Measurements from ENCODE around the gene MSX1.

MSX1 gene

DNA sequence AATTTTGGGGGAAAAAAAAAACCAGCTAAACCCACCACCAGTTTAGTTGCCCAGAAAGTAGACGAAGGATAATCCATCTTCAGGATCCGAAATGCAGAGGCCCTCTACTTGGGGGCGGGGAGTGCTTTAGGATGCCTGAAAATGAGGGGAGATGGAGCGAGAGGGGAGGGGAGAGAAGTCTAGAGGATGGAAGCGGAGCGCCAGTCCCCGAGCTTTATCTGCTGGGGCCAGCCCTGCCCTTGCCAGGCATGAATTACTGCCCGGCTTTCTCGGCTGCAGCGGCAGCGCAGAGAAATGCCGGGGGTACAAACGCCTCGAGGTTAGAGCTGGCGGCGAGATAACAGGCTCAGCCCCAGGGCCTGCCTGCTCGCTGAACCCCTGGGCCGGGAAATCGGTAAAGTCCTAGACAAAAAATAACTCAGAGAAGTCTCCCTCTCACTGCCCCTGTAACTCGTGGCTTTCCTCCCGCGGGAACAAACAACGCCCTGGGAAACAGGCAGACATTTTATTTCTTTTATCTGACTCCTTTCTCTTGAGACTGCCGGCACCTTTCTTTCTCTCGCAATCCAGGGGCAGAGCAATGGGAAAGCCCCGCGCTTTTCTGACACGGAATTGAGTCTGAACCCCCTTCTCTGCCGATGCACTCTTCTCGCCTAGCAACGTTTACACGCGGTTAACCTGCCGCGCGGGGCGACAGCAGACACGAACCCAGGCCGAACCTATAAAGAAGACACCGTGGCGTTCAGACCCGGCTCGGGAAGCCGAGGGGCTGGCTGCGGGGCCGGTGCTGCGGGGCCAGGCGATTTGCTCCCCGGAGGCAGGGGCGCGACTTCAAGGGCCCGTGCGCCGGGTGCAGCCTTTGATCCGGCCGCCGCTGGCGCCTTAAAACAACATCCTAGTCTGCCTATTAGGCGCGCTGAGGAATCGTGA, 3.1 kb upstream of the MSX1 start:
- Histone ChIP-seq H3K27ac (ENCODE audit: low read depth, low read length) (no peak overlapping the region), H3K36me3 (ENCODE audit: control insufficient read depth in 5 of 5, insufficient read depth in 5 of 5, low read length in 5 of 5) (no peaks in the 10 kb centered on the region), H3K9me3 (ENCODE audit: control insufficient read depth in 5 of 5, low read length in 5 of 5) (peaks cover 0 to 2% (median 0%) of the 10 kb centered on the region in 5 donors), H3K4me1 (ENCODE audit: control insufficient read depth in 5 of 5, insufficient read depth in 5 of 5, low read length in 5 of 5) (peaks cover 4 to 54% (median 42%) of the 10 kb centered on the region in 5 donors), H3K27me3 (ENCODE audit: control insufficient read depth in 5 of 5, insufficient read depth in 4 of 5, low read length in 5 of 5) (peaks cover 31 to 64% (median 47%) of the 10 kb centered on the region in 5 donors), H3K9ac (ENCODE audit: low read length in 5 of 5) (peak overlapping the region in 2 of 5 donors; percentile 30 to 47), H3K4me3 (ENCODE audit: low read depth in 1 of 5, low read length in 5 of 5) (peak overlapping the region in 4 of 5 donors; percentile 42 to 66 (median 53))

DNA sequence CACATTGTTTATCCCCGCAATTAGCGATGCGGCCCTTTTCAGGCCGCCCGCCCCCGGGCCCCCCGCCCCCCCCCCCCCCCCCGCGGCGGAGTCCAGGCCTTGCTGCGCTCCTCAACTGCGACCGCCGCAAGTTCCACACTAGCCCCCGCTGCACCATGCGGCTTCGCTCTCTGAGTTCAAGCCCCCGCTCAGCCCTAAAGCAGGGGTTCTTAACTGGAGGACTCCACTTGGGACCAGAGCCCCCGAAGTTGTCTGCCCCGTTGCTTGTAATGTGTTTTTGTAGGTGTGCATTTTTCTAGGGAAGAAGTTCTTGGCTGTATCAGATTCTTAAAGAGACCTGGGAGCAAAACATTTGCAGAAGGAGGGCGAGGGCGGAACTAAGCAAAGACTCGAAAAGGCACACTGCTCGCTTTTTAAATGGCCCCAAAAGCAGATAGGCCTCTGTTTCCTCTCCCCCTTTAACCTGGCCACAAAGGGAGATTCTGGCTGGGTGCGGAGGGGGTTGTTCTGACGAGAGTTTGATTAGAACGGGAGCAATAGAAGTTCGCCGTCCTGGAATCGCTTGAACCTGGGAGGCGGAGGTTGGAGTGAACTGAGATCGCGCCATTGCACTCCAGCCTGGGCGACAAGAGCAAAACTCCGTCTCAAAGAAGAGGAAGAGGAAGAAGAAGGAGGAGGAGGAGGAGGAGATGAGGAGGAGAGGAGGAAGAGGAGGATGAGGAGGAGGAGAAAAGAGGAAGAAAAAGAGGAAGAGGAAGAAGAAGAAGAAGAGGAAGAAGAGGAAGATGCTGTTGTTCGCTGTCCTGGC, 2.3 kb upstream of the MSX1 start:
- H3K9ac ChIP-seq (ENCODE audit: low read length in 5 of 5) = no peak overlapping the region
- H3K4me3 ChIP-seq (ENCODE audit: low read depth in 1 of 5, low read length in 5 of 5) = peak overlapping the region in 1 of 5 donors; percentile 57
- peaks cover 0 to 4% (median 0%) of the 10 kb centered on the region in 5 donors for H3K36me3 ChIP-seq (ENCODE audit: control insufficient read depth in 5 of 5, insufficient read depth in 5 of 5, low read length in 5 of 5)
- H3K27ac ChIP-seq (ENCODE audit: low read depth, low read length) = no peak overlapping the region
- H3K27me3 ChIP-seq (ENCODE audit: control insufficient read depth in 5 of 5, insufficient read depth in 4 of 5, low read length in 5 of 5) = peaks cover 27 to 60% (median 41%) of the 10 kb centered on the region in 5 donors
- peaks cover 0 to 2% (median 0%) of the 10 kb centered on the region in 5 donors for H3K9me3 ChIP-seq (ENCODE audit: control insufficient read depth in 5 of 5, low read length in 5 of 5)
- H3K4me1 ChIP-seq (ENCODE audit: control insufficient read depth in 5 of 5, insufficient read depth in 5 of 5, low read length in 5 of 5) = peaks cover 4 to 59% (median 48%) of the 10 kb centered on the region in 5 donors

DNA sequence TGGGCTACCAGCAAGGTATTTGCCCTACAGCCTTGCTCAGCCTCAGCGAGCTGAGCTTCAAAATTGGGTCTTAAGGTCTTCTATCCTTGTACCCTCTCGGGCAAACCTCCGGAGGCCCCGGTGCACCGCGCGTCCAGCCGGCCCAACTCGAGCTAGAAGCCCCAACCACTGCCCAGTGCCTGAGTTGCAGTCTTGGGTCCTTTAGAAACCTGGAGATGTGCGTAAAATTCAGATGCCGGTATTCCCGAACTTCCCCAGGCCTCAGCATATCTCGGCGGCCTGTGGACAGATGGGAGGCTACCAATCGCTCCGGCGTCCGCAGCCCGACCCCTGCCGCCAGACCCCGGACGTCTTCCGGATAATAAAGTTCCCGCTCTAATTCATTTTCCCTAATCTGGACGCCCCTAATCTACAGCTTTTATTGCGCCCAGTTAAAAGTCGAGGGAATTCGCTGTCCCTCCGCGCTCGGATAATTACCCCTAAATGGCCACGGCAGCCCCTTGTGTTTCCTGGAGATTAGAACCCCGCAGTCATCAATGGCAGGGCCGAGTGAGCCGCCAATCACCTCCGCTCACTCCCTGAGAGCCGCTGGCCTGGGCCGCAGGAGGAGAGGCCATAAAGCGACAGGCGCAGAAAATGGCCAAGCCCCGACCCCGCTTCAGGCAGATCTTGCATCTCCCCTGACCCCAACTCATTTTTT, 1.5 kb upstream of the MSX1 start:
- peaks cover 0 to 12% (median 6%) of the 10 kb centered on the region in 5 donors for H3K36me3 ChIP-seq (ENCODE audit: control insufficient read depth in 5 of 5, insufficient read depth in 5 of 5, low read length in 5 of 5)
- peaks cover 0 to 2% (median 0%) of the 10 kb centered on the region in 5 donors for H3K9me3 ChIP-seq (ENCODE audit: control insufficient read depth in 5 of 5, low read length in 5 of 5)
- H3K27ac ChIP-seq (ENCODE audit: low read depth, low read length) = no peak overlapping the region
- H3K9ac ChIP-seq (ENCODE audit: low read length in 5 of 5) = no peak overlapping the region
- peaks cover 23 to 54% (median 34%) of the 10 kb centered on the region in 5 donors for H3K27me3 ChIP-seq (ENCODE audit: control insufficient read depth in 5 of 5, insufficient read depth in 4 of 5, low read length in 5 of 5)
- peaks cover 4 to 51% (median 41%) of the 10 kb centered on the region in 5 donors for H3K4me1 ChIP-seq (ENCODE audit: control insufficient read depth in 5 of 5, insufficient read depth in 5 of 5, low read length in 5 of 5)
- H3K4me3 ChIP-seq (ENCODE audit: low read depth in 1 of 5, low read length in 5 of 5) = no peak overlapping the region

DNA sequence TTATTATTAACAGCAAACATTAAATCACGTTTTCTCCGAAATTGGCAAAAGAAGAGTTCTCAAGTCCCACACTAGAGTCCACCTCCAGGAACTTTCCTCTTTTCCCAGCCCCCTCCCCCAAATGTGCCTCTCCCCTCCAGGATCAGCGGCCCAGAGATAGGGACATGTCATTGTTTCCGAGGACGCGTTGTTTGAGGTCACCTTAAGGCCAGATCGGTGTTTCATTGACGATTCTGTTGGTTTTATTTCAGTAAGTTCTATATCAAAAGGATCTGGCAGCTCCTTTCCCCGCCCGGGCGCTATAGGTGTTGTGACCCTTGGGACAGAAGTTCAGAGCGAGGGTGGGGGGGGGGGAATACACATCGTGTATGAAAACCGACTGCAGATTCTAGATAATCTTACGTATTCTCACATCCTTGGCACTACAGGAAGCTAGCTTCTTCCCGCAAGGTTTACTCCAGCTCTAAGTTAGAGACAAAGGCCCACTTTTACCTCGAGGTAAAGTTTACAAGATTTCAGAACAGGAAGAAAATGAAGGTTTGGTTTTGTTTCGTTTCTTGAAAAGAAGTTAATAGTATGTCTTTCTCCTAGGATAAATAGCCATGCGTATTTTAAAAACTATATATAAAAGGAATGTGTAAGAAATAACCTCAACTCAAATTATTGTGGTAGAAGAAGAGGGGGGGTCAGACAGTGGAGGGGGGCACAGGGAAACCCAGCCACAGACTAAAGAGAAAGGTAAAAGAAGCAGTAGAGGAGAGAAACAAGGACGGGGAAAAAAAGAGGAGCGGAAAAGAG, 739 bp upstream of the MSX1 start:
- Histone ChIP-seq H3K4me1 (ENCODE audit: control insufficient read depth in 5 of 5, insufficient read depth in 5 of 5, low read length in 5 of 5) (peaks cover 0 to 44% (median 33%) of the 10 kb centered on the region in 5 donors), H3K36me3 (ENCODE audit: control insufficient read depth in 5 of 5, insufficient read depth in 5 of 5, low read length in 5 of 5) (peaks cover 0 to 15% (median 9%) of the 10 kb centered on the region in 5 donors), H3K9me3 (ENCODE audit: control insufficient read depth in 5 of 5, low read length in 5 of 5) (peaks cover 0 to 2% (median 0%) of the 10 kb centered on the region in 5 donors), H3K27me3 (ENCODE audit: control insufficient read depth in 5 of 5, insufficient read depth in 4 of 5, low read length in 5 of 5) (peaks cover 26 to 53% (median 34%) of the 10 kb centered on the region in 5 donors), H3K9ac (ENCODE audit: low read length in 5 of 5) (peak overlapping the region in 4 of 5 donors; percentile 40 to 76 (median 54)), H3K4me3 (ENCODE audit: low read depth in 1 of 5, low read length in 5 of 5) (peak overlapping the region; percentile 57 to 98 (median 94)), H3K27ac (ENCODE audit: low read depth, low read length) (peak overlapping the region; percentile 41)

DNA sequence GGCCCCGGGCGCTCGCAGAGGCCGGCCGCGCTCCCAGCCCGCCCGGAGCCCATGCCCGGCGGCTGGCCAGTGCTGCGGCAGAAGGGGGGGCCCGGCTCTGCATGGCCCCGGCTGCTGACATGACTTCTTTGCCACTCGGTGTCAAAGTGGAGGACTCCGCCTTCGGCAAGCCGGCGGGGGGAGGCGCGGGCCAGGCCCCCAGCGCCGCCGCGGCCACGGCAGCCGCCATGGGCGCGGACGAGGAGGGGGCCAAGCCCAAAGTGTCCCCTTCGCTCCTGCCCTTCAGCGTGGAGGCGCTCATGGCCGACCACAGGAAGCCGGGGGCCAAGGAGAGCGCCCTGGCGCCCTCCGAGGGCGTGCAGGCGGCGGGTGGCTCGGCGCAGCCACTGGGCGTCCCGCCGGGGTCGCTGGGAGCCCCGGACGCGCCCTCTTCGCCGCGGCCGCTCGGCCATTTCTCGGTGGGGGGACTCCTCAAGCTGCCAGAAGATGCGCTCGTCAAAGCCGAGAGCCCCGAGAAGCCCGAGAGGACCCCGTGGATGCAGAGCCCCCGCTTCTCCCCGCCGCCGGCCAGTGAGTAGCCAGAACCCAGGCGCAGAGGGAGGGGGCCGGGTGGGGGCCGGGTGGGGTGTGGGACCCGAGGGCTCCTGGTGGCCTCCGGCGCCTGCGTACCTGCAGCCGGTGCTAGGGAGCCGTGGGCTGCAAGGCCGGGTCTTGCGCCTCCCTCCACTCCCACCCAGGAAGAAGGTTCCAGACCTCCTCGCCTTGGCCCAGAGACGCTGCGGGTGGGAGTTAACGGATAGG, 534 bp downstream of the MSX1 start:
- peak overlapping the region; percentile 94 to 98 (median 95) for H3K4me3 ChIP-seq (ENCODE audit: low read depth in 1 of 5, low read length in 5 of 5)
- peak overlapping the region; percentile 71 for H3K27ac ChIP-seq (ENCODE audit: low read depth, low read length)
- peaks cover 0 to 23% (median 13%) of the 10 kb centered on the region in 5 donors for H3K36me3 ChIP-seq (ENCODE audit: control insufficient read depth in 5 of 5, insufficient read depth in 5 of 5, low read length in 5 of 5)
- peaks cover 0 to 2% (median 0%) of the 10 kb centered on the region in 5 donors for H3K9me3 ChIP-seq (ENCODE audit: control insufficient read depth in 5 of 5, low read length in 5 of 5)
- peaks cover 20 to 47% (median 28%) of the 10 kb centered on the region in 5 donors for H3K27me3 ChIP-seq (ENCODE audit: control insufficient read depth in 5 of 5, insufficient read depth in 4 of 5, low read length in 5 of 5)
- H3K4me1 ChIP-seq (ENCODE audit: control insufficient read depth in 5 of 5, insufficient read depth in 5 of 5, low read length in 5 of 5) = peaks cover 0 to 38% (median 33%) of the 10 kb centered on the region in 5 donors
- peak overlapping the region; percentile 38 to 89 (median 87) for H3K9ac ChIP-seq (ENCODE audit: low read length in 5 of 5)

DNA sequence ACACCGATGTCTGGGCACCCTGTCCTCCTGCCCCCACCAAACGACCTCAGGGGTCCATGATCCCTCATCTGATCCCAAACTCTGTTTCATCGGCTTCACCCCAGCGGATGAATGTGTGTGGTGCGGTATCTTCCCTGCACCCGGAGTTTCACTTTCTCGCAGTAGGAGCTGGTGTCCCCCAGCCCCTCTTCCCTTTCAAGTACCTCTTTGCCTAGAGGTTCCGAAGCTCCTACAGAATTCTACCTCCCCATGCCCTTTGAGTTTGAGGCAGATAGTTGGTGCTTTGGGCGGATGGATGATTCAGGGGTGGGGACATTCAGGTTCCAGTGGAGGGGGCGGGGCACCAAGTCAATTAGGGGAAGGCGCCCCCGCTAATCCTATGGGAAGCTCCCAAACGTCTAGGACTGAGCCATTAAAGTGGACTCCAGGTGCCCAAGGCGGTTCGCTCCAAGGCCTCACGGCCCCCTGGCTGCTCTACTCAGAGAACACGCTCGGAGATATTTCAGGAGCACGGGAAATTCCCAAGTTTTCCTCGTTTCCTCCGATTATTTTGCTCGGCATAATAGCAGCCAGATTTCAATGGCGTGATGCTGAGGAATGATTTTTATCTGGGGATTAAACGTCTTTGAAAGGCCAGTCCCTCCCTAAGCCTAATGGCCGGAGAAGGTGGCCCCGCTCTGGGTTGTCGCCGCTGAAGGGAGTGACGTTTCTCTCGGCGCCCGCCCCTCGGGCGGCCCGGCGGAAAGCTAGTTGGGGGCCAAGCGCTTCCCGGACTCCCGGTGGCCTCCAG, 1.3 kb downstream of the MSX1 start:
- Histone ChIP-seq H3K27me3 (ENCODE audit: control insufficient read depth in 5 of 5, insufficient read depth in 4 of 5, low read length in 5 of 5) (peaks cover 15 to 47% (median 23%) of the 10 kb centered on the region in 5 donors), H3K36me3 (ENCODE audit: control insufficient read depth in 5 of 5, insufficient read depth in 5 of 5, low read length in 5 of 5) (peaks cover 0 to 23% (median 13%) of the 10 kb centered on the region in 5 donors), H3K9me3 (ENCODE audit: control insufficient read depth in 5 of 5, low read length in 5 of 5) (peaks cover 0 to 2% (median 0%) of the 10 kb centered on the region in 5 donors), H3K4me3 (ENCODE audit: low read depth in 1 of 5, low read length in 5 of 5) (peak overlapping the region; percentile 94 to 98 (median 95)), H3K9ac (ENCODE audit: low read length in 5 of 5) (peak overlapping the region; percentile 38 to 89 (median 87)), H3K4me1 (ENCODE audit: control insufficient read depth in 5 of 5, insufficient read depth in 5 of 5, low read length in 5 of 5) (peaks cover 0 to 45% (median 33%) of the 10 kb centered on the region in 5 donors), H3K27ac (ENCODE audit: low read depth, low read length) (peak overlapping the region; percentile 71)

DNA sequence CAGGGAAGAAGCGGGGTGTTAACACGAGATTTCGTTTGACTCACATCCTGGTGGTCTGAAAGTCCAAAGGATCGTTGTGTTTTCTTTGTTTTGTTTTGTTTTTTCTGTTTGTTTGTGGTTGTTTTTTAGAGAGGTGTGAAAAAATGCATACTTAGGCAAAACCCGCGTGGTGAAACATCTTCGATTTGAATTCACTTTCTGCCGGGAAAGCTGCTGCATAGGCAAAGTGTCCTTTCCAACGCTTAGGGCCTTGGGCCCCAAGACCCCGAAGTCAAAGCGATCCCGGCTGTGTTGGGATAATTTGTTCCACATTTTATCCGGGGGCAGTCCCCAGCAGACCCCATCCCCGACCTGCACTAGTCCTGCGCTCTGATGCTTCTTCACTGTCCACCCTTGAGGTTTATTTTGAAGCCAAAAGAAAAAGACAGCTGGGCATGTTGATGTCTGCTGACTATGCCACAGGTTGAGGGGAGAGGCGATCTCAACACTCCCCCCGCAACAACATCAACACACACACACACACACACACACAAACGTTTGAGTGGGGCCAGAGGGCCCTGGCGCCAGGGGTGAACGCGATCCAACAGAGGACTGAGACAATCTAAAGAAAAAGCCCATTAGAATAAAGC, 2.0 kb downstream of the MSX1 start:
- H3K36me3 ChIP-seq (ENCODE audit: control insufficient read depth in 5 of 5, insufficient read depth in 5 of 5, low read length in 5 of 5) = peaks cover 0 to 23% (median 13%) of the 10 kb centered on the region in 5 donors
- H3K9me3 ChIP-seq (ENCODE audit: control insufficient read depth in 5 of 5, low read length in 5 of 5) = peaks cover 0 to 2% (median 0%) of the 10 kb centered on the region in 5 donors
- peak overlapping the region; percentile 71 for H3K27ac ChIP-seq (ENCODE audit: low read depth, low read length)
- H3K4me3 ChIP-seq (ENCODE audit: low read depth in 1 of 5, low read length in 5 of 5) = peak overlapping the region; percentile 94 to 98 (median 95)
- H3K9ac ChIP-seq (ENCODE audit: low read length in 5 of 5) = peak overlapping the region in 4 of 5 donors; percentile 3 to 89 (median 88)
- H3K27me3 ChIP-seq (ENCODE audit: control insufficient read depth in 5 of 5, insufficient read depth in 4 of 5, low read length in 5 of 5) = peaks cover 20 to 47% (median 26%) of the 10 kb centered on the region in 5 donors
- H3K4me1 ChIP-seq (ENCODE audit: control insufficient read depth in 5 of 5, insufficient read depth in 5 of 5, low read length in 5 of 5) = peaks cover 2 to 45% (median 36%) of the 10 kb centered on the region in 5 donors

Data from subcutaneous abdominal adipose tissue (tissue), 5 donors.